Kidney epithelial cell (primary cell): ENCODE data around the gene GADL1. TPM values are rescaled to one million over a fixed set of nuclear protein-coding genes. Genes with fewer than 3 reads are reported as not detected.

Experiments used
- DNase-seq: peaks from one replicate; pipeline ENCODE4 v3.0.0-alpha.2; 2010; ENCODE audit warnings: low read depth
- H3K27me3 ChIP-seq: 2 replicates; pipeline ENCODE4 v1.6.0; 2011; ENCODE audit warnings: low read length; ENCODE audit not compliant: control insufficient read depth, insufficient read depth
- H3K36me3 ChIP-seq: 2 replicates; pipeline ENCODE4 v1.5.1; 2011; ENCODE audit warnings: low read length; ENCODE audit not compliant: control insufficient read depth, insufficient read depth
- H3K4me3 ChIP-seq: 2 replicates; pipeline ENCODE4 v1.5.1; 2011; ENCODE audit warnings: low read depth, mild to moderate bottlenecking, control low read depth, low read length
- CTCF ChIP-seq: IDR thresholded peaks from 2 replicates; pipeline ENCODE4 v1.5.1; 2011; ENCODE audit warnings: mild to moderate bottlenecking, moderate library complexity, low read length, control low read depth, inconsistent platforms; ENCODE audit not compliant: insufficient read depth, poor library complexity, severe bottlenecking
- total RNA-seq: library from RNA; depleted of rRNA; stranded (reverse); fragments of >200 nt; gene quantifications from 2 replicates; pipeline ENCODE4 v1.2.3, GENCODE V29; 2015

The GADL1 gene
- total RNA-seq, 1 donor from 2014 or later = not detected

GRCh38 chr3:30698549-30698948 is 195.9 kb downstream of the GADL1 start:
- H3K4me3 ChIP-seq = no peak overlapping the region
- peaks cover 1% of the 10 kb centered on the region for H3K36me3 ChIP-seq
- DNase-seq = no peak
- TF ChIP-seq CTCF = no peak
- no peaks in the 10 kb centered on the region for H3K27me3 ChIP-seq

- Histone ChIP-seq H3K36me3 (peaks cover 1% of the 10 kb centered on the region), H3K4me3 (no peak overlapping the region), H3K27me3 (no peaks in the 10 kb centered on the region)
- no peak for TF ChIP-seq CTCF
- DNase-seq = no peak
Observed at GRCh38 chr3:30696896-30697295, 197.6 kb downstream of the GADL1 start.

GRCh38 chr3:30696403-30696819 is 198.1 kb downstream of the GADL1 start:
- TF ChIP-seq CTCF = no peak
- Histone ChIP-seq H3K27me3 (no peaks in the 10 kb centered on the region), H3K4me3 (no peak overlapping the region), H3K36me3 (peaks cover 2% of the 10 kb centered on the region)
- DNase-seq = no peak

GRCh38 chr3:30695302-30696061 is 199.0 kb downstream of the GADL1 start:
- peaks cover 3% of the 10 kb centered on the region for H3K36me3 ChIP-seq

GRCh38 chr3:30694668-30695067 is 199.8 kb downstream of the GADL1 start:
- no peak for DNase-seq
- Histone ChIP-seq H3K4me3 (no peak overlapping the region), H3K36me3 (peaks cover 3% of the 10 kb centered on the region), H3K27me3 (no peaks in the 10 kb centered on the region)
- TF ChIP-seq CTCF = no peak

More at GRCh38 chr3:30695302-30696061, 199.0 kb downstream of the GADL1 start:
- Histone ChIP-seq H3K4me3 (no peak overlapping the region), H3K27me3 (no peaks in the 10 kb centered on the region)
- TF ChIP-seq CTCF = no peak
- no peak for DNase-seq

- H3K36me3 ChIP-seq = peaks cover 3% of the 10 kb centered on the region
- DNase-seq = no peak
- TF ChIP-seq CTCF = no peak
- H3K27me3 ChIP-seq = no peaks in the 10 kb centered on the region
- H3K4me3 ChIP-seq = no peak overlapping the region
Observed at GRCh38 chr3:30694148-30694547, 200.3 kb downstream of the GADL1 start.
